H9 (cell line): Measurements from ENCODE around the gene BOD1. TPM values are rescaled to one million over a fixed set of nuclear protein-coding genes. Genes with fewer than 3 reads are reported as not detected.

Source experiments
- DNase-seq: peaks from one replicate; pipeline ENCODE4 v3.0.0-alpha.2; 2017
- H2AFZ ChIP-seq: one replicate; pipeline ENCODE4 v1.6.1; 2013; ENCODE audit warnings: mild to moderate bottlenecking, low read length, control low read depth, moderate library complexity
- H2AK5ac ChIP-seq: 2 replicates; pipeline ENCODE4 v1.6.1; 2013; ENCODE audit warnings: low read length, control low read depth, mixed read lengths; ENCODE audit not compliant: insufficient read length
- H2BK120ac ChIP-seq: one replicate; pipeline ENCODE4 v1.6.1; 2013; ENCODE audit warnings: low read depth, mild to moderate bottlenecking, low read length, control low read depth, inconsistent platforms; ENCODE audit not compliant: poor library complexity, severe bottlenecking
- H2BK12ac ChIP-seq: 2 replicates; pipeline ENCODE4 v1.6.1; 2013; ENCODE audit warnings: low read length, control low read depth, mixed read lengths, low read depth; ENCODE audit not compliant: insufficient read length
- H2BK15ac ChIP-seq: 2 replicates; pipeline ENCODE4 v1.6.1; 2013; ENCODE audit warnings: low read depth, low read length, control low read depth
- H2BK20ac ChIP-seq: one replicate; pipeline ENCODE4 v1.6.1; 2013; ENCODE audit warnings: low read depth, mild to moderate bottlenecking, low read length, control low read depth, inconsistent platforms; ENCODE audit not compliant: poor library complexity, severe bottlenecking
- H2BK5ac ChIP-seq: 2 replicates; pipeline ENCODE4 v1.6.1; 2013; ENCODE audit warnings: low read length, control low read depth, mixed read lengths; ENCODE audit not compliant: insufficient read length
- H3K14ac ChIP-seq: 2 replicates; pipeline ENCODE4 v1.6.1; 2013; ENCODE audit warnings: low read length, control low read depth; ENCODE audit not compliant: insufficient read depth
- H3K18ac ChIP-seq: 2 replicates; pipeline ENCODE4 v1.6.1; 2013; ENCODE audit warnings: low read depth, mild to moderate bottlenecking, mixed read lengths, low read length, control low read depth; ENCODE audit not compliant: insufficient read length
- H3K23ac ChIP-seq: 2 replicates; pipeline ENCODE4 v1.6.1; 2013; ENCODE audit warnings: low read length, control low read depth, mixed read lengths, low read depth; ENCODE audit not compliant: insufficient read length
- H3K23me2 ChIP-seq: 2 replicates; pipeline ENCODE4 v1.6.1; 2013; ENCODE audit warnings: low read depth, mild to moderate bottlenecking, mixed read lengths, low read length, control low read depth; ENCODE audit not compliant: insufficient read length, poor library complexity, severe bottlenecking
- H3K27ac ChIP-seq: 2 replicates; pipeline ENCODE4 v1.5.1; 2013; ENCODE audit warnings: low read length, control low read depth, mixed read lengths, low read depth; ENCODE audit not compliant: insufficient read length
- H3K27me3 ChIP-seq: 2 replicates; pipeline ENCODE4 v1.6.1; 2013; ENCODE audit warnings: low read length, control low read depth, inconsistent platforms; ENCODE audit not compliant: insufficient read depth
- H3K4ac ChIP-seq: 2 replicates; pipeline ENCODE4 v1.6.1; 2013; ENCODE audit warnings: low read depth, mild to moderate bottlenecking, control low read depth, inconsistent platforms, low read length, moderate library complexity
- H3K4me1 ChIP-seq: 2 replicates; pipeline ENCODE4 v1.6.1; 2013; ENCODE audit warnings: low read length, control low read depth, inconsistent platforms; ENCODE audit not compliant: insufficient read depth
- H3K4me2 ChIP-seq: 2 replicates; pipeline ENCODE4 v1.6.1; 2013; ENCODE audit warnings: low read length, control low read depth, mixed read lengths; ENCODE audit not compliant: insufficient read length, insufficient read depth
- H3K56ac ChIP-seq: 2 replicates; pipeline ENCODE4 v1.6.1; 2013; ENCODE audit warnings: low read depth, mild to moderate bottlenecking, mixed read lengths, low read length, control low read depth; ENCODE audit not compliant: insufficient read length
- H3K79me1 ChIP-seq: 2 replicates; pipeline ENCODE4 v1.6.1; 2013; ENCODE audit warnings: low read depth, mild to moderate bottlenecking, moderate library complexity, low read length, control low read depth, inconsistent platforms; ENCODE audit not compliant: insufficient read depth, poor library complexity, severe bottlenecking
- H3K79me2 ChIP-seq: 2 replicates; pipeline ENCODE4 v1.6.1; 2013; ENCODE audit warnings: low read length, control low read depth, inconsistent platforms; ENCODE audit not compliant: insufficient read depth
- H3K9ac ChIP-seq: 2 replicates; pipeline ENCODE4 v1.6.1; 2013; ENCODE audit warnings: low read length, control low read depth, mixed read lengths; ENCODE audit not compliant: insufficient read length; ENCODE audit errors: extremely low read depth
- H3K9me3 ChIP-seq: one replicate; pipeline ENCODE4 v1.6.1; 2013; ENCODE audit warnings: low read depth, low read length, inconsistent platforms; ENCODE audit not compliant: control insufficient read depth
- H3T11ph ChIP-seq: one replicate; pipeline ENCODE4 v1.6.1; 2013; ENCODE audit warnings: mild to moderate bottlenecking, low read length, control low read depth, inconsistent platforms
- H4K20me1 ChIP-seq: one replicate; pipeline ENCODE4 v1.6.1; 2013; ENCODE audit not compliant: control insufficient read depth, insufficient read length, insufficient read depth
- H4K5ac ChIP-seq: 2 replicates; pipeline ENCODE4 v1.6.1; 2013; ENCODE audit warnings: low read depth, mild to moderate bottlenecking, mixed read lengths, low read length, control low read depth; ENCODE audit not compliant: insufficient read length
- H4K8ac ChIP-seq: replicated peaks from 2 replicates; pipeline ENCODE4 v1.6.1; 2013; ENCODE audit warnings: low read length, control low read depth, mixed read lengths, low read depth; ENCODE audit not compliant: insufficient read length
- H4K91ac ChIP-seq: 2 replicates; pipeline ENCODE4 v1.6.1; 2013; ENCODE audit warnings: low read depth, mild to moderate bottlenecking, moderate library complexity, mixed read lengths, low read length, control low read depth; ENCODE audit not compliant: insufficient read length
- H3K27ac Mint-ChIP-seq, 3 experiments: 2 replicates in 2 of 3; 3 replicates in 1 of 3; pipeline ENCODE4 v1.8.0; 2020 to 2021; ENCODE audit warnings: mixed read lengths in 3 of 3, mild to moderate bottlenecking in 1 of 3, moderate library complexity in 1 of 3
- H3K27me3 Mint-ChIP-seq: 2 replicates; pipeline ENCODE4 v1.8.0; 2021; ENCODE audit warnings: low read depth, mild to moderate bottlenecking, moderate library complexity, mixed read lengths
- H3K36me3 Mint-ChIP-seq, 3 experiments: 2 replicates in 2 of 3; 3 replicates in 1 of 3; pipeline ENCODE4 v1.8.0; 2020 to 2021; ENCODE audit warnings: low read depth in 3 of 3, mixed read lengths in 3 of 3; ENCODE audit not compliant: insufficient read depth in 1 of 3
- H3K4me1 Mint-ChIP-seq, 2 experiments: 2 replicates each; pipeline ENCODE4 v1.8.0; 2020; ENCODE audit warnings: mixed read lengths in 2 of 2
- H3K4me3 Mint-ChIP-seq, 2 experiments: 2 replicates in 1 of 2; 3 replicates in 1 of 2; pipeline ENCODE4 v1.8.0; 2020 to 2021; ENCODE audit warnings: mild to moderate bottlenecking in 2 of 2, mixed read lengths in 2 of 2, moderate library complexity in 1 of 2
- H3K9me3 Mint-ChIP-seq, 2 experiments: 2 replicates in 1 of 2; 3 replicates in 1 of 2; pipeline ENCODE4 v1.8.0; 2020; ENCODE audit warnings: mild to moderate bottlenecking in 2 of 2, mixed read lengths in 2 of 2, moderate library complexity in 1 of 2
- CTCF ChIP-seq: fragments of 200-600 bp; sonication (generic); conservative IDR thresholded peaks from 3 replicates; pipeline ENCODE4 v1.8.0; 2021; ENCODE audit warnings: antibody characterized with exemption, mild to moderate bottlenecking
- WGBS: extraction: QIAGEN DNeasy Blood & Tissue Kit; methylation state at CpG from one replicate; pipeline ENCODE4 v1.1.7; 2013; ENCODE audit warnings: missing lambda C conversion rate, low lambda C conversion rate, mixed read lengths; ENCODE audit not compliant: insufficient read length; ENCODE audit errors: extremely low coverage; 5-methylcytosine and 5-hydroxymethylcytosine counted together
- total RNA-seq: library from RNA; stranded (reverse); gene quantifications from 2 replicates; pipeline ENCODE4 v1.2.1, GENCODE V29; 2021

BOD1 gene
- total RNA-seq, 1 experiment from 2014 or later = 121 TPM

GRCh38 chr5:173624282-173624681, 7.8 kb upstream of the BOD1 start:
- H3K56ac ChIP-seq = no peak overlapping the region
- no peak overlapping the region for H2BK20ac ChIP-seq
- H2AK5ac ChIP-seq = no peak overlapping the region
- no peaks in the 10 kb centered on the region for H3K79me2 ChIP-seq
- no peak overlapping the region for H4K8ac ChIP-seq
- H3K9me3 ChIP-seq = no peaks in the 10 kb centered on the region
- no peak overlapping the region for H3K4me2 ChIP-seq
- no peak overlapping the region for H3K4ac ChIP-seq
- peaks cover 8% of the 10 kb centered on the region; the same call in 1 of the 2 replicates for H3K4me1 ChIP-seq
- no peaks in the 10 kb centered on the region for H3K27me3 ChIP-seq
- no peak overlapping the region for H3K27ac ChIP-seq
- peaks cover 1% of the 10 kb centered on the region; the same call in 1 of the 2 replicates for H3K27me3 Mint-ChIP-seq
- H3K14ac ChIP-seq = no peak overlapping the region
- no peak overlapping the region for H3K4me3 Mint-ChIP-seq
- no peak overlapping the region for H2BK120ac ChIP-seq
- H3K23ac ChIP-seq = no peak overlapping the region
- no peaks in the 10 kb centered on the region for H3K79me1 ChIP-seq
- no peak overlapping the region for H3K9ac ChIP-seq
- H3K27ac Mint-ChIP-seq = no peak overlapping the region
- no peak for DNase-seq
- H3K4me1 Mint-ChIP-seq = peaks cover 38 to 44% of the 10 kb centered on the region in 2 experiments
- no peak overlapping the region for H2AFZ ChIP-seq
- no CpG with 5 or more reads among the region's 5 CpGs for WGBS
- H4K20me1 ChIP-seq = no peaks in the 10 kb centered on the region
- H3K18ac ChIP-seq = no peak overlapping the region
- no peaks in the 10 kb centered on the region for H3K23me2 ChIP-seq
- no peaks in the 10 kb centered on the region for H3K36me3 Mint-ChIP-seq
- no peak overlapping the region for H2BK5ac ChIP-seq
- no peak overlapping the region for H2BK15ac ChIP-seq
- no peak for TF ChIP-seq CTCF
- no peak overlapping the region for H4K5ac ChIP-seq
- H2BK12ac ChIP-seq = no peak overlapping the region
- H3K9me3 Mint-ChIP-seq = no peaks in the 10 kb centered on the region
- no peak overlapping the region for H3T11ph ChIP-seq
- H4K91ac ChIP-seq = no peak overlapping the region
